ENCODE data around the gene NPTN.
"Not testable (repeated sequence)": the region's sequence is repeated elsewhere in the genome, so short reads cannot be mapped to it uniquely, and the experiment has no call there.

Gene NPTN

GRCh38 chr15:73570355-73571032 is 62.7 kb downstream of the NPTN start:
- no peak for DNase-seq (ENCODE audit: low spot score)

DNA sequence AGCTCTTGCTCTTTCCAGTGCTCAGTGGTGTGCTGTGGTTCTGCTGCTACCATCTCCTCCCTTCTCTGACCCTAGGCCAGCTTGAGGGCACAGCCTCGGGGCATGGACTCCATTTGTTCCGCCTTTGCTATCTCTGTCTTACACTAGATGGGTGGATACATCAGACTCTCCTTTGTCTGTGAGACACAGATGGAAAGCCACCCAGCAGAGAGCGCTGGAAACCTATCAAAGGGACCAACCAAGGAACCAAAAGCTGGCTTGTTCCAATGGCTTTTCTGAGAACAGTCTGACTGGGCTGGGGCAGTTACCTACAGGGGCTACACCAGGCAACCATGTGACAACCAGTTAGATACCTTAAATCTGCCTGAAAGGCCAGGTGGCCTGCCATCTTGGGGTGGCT is 63.8 kb downstream of the NPTN start:
- DNase-seq (ENCODE audit: low spot score), result no peak

DNA sequence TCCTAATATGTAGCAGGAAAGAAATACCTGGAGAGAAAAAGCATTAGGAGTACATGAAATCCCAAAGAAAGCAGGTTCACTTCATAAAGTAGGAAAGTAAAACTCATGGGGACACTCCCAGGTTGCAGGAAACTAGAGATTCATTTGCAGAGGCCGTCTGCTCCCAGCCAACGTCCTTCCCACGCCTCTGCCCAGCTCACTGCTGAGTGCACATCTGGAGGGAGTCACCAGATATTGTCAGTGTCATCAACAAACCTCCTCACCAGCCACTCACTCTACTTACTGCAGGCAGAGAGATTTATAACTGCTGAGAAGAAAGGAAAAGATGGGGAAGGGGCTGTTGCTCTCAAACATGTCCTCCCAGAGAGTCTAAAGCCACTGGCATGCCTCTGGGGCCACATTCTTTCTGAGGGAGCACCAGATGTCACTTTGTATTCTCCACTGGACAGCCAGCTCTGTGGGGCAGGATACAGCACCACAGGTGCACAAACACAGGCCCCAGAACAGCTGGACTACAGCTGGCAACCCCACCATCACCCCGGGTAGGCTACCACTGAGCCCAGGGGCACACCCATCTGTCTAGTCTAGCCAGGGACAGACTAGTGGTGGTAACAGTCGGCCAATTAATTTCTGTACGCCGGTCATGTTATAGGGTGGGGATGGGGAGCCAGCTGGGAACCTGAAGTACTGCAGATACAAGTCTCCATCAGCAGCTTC is 64.5 kb downstream of the NPTN start:
- no peak for DNase-seq (ENCODE audit: low spot score)

DNA sequence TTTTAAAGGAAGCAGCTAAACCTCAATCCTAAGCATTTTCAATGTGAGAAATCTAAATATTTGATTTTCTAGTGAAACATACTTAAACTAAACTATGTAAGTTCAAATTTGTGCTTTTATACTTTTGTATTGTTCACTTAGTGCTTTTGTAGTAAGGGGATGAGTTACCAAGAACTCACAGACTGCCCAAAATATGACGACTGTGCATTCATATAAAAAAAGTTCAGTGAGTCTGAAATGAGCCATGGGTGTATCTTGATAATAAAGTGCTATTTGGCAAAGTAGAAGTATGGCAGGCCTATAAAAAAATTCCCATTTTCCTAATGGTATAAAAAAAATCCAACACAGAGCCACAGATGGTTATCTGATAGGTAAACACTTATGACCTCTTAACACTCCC is 66.2 kb downstream of the NPTN start:
- DNase-seq (ENCODE audit: low spot score), result no peak

DNA sequence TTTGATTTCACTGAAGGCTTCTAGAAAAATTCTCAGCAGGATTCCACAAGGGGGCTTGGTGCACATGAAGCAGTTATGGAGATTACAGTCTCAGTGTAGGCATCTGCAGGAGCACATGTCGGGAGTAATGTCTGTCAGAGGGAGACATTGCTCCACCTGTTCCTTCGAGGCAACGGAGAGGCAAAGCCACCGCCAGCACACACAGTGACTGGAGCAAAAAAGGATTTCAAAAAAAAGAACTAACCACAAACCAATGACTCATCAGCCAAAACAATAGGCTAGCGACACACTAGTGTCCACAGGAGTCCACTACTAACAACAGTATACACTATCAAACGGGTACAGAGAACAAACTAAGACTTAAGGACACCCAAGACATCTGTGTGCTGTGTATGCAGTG is 68.9 kb downstream of the NPTN start:
- no peak for DNase-seq (ENCODE audit: low spot score)

DNA sequence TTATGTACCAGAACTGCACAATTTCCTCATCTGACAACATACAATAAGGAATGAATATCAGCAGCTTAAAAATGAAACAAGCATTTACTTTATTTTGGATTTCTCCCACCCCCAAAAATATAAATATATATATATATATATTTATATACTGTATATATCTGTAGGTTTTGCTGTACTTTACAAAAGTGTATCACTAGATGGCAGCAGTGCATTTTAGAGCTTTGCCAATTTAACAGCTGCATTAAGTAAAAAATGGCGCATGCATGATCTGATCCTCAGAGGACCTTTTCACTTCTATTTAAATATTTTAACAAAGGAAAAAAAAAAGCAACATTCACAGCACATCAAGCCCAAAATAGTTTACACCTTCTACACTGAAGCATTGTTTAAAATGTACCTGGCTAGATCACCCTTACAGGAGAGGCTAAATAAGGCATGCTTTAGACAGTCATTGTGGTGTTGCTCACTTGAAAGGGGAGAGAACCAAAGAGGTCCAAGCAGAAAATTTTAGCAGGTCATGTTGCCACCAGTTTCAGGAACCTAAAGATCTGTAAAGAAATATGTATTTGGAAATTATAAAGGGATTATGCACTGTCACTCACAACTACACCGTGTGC is 72.6 kb downstream of the NPTN start:
- DNase-seq (ENCODE audit: low spot score), result peak; percentile 17

DNA sequence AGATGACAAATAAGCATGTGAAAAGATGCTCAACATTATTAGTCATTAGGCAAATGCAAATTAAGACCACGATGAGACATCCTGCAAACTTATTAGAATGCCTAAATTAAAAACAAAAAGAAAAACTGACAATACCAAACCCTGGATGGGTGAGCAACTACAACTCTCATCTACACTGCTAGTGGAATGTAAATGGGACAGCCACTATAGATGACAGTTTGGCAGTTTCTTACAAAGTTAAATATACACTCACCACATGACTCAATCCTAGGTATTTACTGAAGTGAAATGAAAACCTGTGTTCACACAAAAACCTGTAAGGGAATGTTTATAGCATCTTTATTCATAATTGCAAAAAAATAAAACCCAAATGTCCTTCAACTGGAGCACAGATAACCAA is 74.7 kb downstream of the NPTN start:
- DNase-seq (ENCODE audit: low spot score), result no peak

DNA sequence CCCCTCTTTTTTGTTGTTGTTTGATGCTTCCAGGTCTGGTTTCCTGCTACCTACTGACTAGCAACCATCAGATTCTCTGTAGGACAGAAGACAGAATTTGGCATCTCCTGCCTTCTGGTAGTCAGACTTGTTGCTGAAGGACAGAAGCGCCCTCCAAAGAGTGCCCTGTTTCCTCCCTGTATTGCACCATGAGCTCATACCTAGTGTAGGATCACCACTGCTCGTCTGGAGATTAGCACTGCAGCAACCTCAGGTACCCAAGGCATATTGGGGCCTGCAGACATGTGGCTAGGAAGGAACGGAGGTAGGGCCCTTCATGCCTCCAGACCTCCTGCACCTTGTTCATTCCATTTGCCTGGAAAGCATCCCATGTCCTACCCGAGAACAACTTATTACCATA is 78.1 kb downstream of the NPTN start:
- no peak for DNase-seq (ENCODE audit: low spot score)

DNA sequence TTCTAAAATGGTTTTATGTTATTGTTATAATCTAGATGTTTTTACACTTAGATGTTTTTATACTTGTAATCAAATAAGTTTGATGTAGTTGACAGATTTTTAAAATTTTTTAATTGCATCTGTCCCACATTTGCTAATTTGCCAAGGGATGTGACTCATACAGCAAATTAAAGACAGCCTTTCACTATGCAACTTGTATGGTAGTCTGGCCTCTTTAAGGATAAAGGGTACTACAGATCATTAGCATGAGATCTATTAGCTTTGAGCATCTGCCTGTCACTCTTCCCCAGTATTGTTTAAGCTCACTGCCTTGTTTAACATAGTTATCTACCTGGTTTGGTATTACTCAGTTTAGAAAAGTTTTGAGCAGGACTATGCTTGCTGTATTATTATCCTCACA is 83.0 kb downstream of the NPTN start:
- DNase-seq (ENCODE audit: low spot score), result no peak

DNA sequence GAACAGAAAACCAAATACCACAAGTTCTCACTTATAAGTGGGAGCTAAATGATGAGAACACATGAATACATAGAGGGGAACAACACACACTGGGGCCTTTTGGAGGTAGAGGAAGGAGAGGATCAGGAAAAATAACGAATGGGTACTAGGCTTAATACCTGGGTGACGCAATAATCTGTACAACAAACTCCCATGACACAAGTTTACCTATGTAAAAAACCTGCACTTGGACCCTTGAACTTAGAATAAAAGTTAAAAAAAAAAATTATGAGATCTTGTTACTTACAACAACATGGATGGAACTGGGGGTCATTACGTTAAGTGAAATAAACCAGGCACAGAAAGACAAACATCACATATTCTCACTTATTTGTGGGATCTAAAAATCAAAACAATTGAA is 84.3 kb downstream of the NPTN start:
- DNase-seq (ENCODE audit: low spot score), result not testable (repeated sequence)

- DNase-seq (ENCODE audit: low spot score), result no peak
Observed at GRCh38 chr15:73541479-73541878, 91.7 kb downstream of the NPTN start.

DNA sequence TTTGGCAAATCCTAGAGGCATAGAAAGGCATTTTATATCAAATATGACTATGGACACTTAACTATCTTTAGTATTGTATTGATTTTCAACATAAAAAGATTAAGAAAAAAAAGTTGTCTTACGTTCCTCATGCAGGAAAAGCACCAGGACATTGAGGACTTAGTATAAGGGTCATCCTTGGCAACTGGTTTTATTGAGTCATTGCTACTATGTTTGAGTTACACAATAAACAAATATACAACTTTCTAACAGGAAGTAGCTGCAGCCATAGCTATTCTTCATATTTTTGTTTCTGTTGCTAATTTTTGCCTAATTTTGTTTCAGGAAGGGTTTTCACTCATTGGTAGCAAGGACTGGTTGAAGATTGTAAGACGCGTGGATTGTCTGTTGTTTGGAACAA is 93.0 kb downstream of the NPTN start:
- no peak for DNase-seq (ENCODE audit: low spot score)

GRCh38 chr15:73539212-73540128 is 93.7 kb downstream of the NPTN start:
- DNase-seq (ENCODE audit: low spot score), result no peak

DNA sequence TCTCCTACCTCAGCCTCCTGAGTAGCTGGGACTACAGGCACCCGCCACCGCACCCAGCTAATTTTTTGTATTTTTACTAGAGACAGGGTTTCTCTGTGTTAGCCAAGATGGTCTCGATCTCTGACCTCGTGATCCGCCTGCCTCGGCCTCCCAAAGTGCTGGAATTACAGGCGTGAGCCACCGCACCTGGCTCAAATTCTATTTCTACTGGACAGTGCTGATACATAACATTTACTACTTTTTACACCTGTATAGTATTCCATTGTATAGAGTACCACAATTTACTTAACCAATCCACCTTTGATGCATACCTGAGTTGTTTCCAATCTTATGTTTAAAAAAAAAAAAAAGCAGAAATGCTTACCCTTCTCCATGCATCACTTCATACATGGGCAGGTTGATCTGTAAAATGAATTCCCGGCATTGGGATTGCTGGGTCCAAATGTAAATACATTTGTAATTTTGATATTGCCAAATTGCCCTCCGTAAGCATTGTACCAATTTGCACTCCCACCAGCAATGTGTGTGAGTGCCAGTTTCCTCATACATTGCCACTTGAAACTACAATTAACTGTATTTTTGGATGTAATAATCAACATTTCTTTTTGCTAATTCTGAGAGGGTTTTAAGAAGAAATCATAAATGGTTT is 94.5 kb downstream of the NPTN start:
- DNase-seq (ENCODE audit: low spot score), result no peak

GRCh38 chr15:73538123-73538522 is 95.1 kb downstream of the NPTN start:
- no peak for DNase-seq (ENCODE audit: low spot score)

GRCh38 chr15:73530649-73531048 is 102.5 kb downstream of the NPTN start:
- no peak for DNase-seq (ENCODE audit: low spot score)

- DNase-seq (ENCODE audit: low spot score), result no peak
Observed at GRCh38 chr15:73527598-73527997, 105.6 kb downstream of the NPTN start.

- DNase-seq (ENCODE audit: low spot score), result no peak
Observed at GRCh38 chr15:73524919-73525318, 108.3 kb downstream of the NPTN start.

DNA sequence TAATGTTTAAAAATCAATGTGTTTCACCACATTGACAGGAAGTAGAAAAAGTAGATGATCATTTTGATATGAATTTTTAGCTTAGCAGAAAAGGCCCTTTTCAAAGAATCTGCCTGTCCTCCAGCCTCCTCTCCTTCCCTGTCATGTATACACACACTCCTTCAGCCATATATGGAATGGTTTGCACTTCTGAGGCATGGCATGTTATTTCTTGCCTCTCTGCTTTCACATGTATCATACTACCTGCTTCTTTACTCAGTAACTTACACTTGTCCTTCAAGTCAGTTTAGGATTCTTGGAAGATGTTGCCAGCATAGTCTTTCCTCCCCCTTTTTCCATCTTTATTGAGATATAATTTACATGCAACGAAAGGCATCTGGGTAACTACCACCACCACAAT is 111.2 kb downstream of the NPTN start:
- DNase-seq (ENCODE audit: low spot score), result no peak

DNA sequence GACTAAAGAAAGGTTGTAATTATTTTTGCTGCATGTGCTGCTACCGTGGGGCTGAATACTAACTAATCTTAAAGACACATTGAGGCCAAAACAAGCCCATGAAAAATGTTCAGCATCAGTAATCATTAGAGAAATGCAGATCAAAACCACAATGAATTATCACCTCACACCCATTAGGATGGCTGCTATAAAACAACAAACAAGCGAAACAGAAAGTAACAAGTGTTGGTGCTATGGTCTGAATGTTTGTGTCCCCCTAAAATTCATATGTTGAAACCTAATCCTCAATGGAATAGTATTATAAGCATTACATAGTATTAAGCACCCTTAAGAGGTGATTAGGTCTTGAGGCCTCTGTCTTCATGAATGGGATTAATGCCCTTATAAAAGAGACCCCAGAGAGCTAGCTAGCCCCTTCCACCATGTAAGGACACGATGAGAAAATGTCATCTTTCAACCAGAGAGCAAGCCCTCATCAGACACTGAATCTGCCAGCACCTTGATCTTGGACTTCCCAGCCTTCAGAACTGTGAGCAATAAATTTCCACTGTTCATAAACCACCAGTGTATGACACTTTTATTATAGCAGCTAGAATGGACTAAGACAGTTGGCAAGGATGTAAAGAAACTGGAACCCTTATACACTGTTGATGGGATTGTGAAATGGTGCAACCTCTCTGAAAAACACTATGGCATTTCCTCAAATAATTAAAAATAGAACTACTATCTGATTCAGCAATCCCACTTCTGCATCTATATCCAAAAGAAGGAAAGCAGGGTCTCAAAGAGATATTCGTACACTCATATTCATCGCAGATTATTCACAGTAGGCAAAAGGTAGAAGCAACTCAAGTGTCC is 114.1 kb downstream of the NPTN start:
- no peak for DNase-seq (ENCODE audit: low spot score)
